ENCODE results near the gene POMP. TPM values are rescaled to one million over a fixed set of nuclear protein-coding genes. Genes with fewer than 3 reads are reported as not detected.
A peak's percentile ranks its signal among the peaks of the same experiment; 100 is the strongest.

Gene POMP
- total and polyA plus RNA-seq, 12 donors: 69.1 to 134 (median 101) TPM

- intact Hi-C loops (cut with DNase I): no loop called here
- ATAC-seq (peak in 3 of 8 donors; percentile 33 to 55 (median 53)), DNase-seq (no peak)
- H3K9me3 ChIP-seq: peaks cover 0 to 3% (median 0%) of the 10 kb centered on the region in 11 donors
- H3K4me3 ChIP-seq: no peak overlapping the region
- H3K27ac ChIP-seq: peak overlapping the region in 1 of 10 donors; percentile 42
- no peaks in the 10 kb centered on the region for H3K36me3 ChIP-seq
- TF ChIP-seq, protein P1, sequence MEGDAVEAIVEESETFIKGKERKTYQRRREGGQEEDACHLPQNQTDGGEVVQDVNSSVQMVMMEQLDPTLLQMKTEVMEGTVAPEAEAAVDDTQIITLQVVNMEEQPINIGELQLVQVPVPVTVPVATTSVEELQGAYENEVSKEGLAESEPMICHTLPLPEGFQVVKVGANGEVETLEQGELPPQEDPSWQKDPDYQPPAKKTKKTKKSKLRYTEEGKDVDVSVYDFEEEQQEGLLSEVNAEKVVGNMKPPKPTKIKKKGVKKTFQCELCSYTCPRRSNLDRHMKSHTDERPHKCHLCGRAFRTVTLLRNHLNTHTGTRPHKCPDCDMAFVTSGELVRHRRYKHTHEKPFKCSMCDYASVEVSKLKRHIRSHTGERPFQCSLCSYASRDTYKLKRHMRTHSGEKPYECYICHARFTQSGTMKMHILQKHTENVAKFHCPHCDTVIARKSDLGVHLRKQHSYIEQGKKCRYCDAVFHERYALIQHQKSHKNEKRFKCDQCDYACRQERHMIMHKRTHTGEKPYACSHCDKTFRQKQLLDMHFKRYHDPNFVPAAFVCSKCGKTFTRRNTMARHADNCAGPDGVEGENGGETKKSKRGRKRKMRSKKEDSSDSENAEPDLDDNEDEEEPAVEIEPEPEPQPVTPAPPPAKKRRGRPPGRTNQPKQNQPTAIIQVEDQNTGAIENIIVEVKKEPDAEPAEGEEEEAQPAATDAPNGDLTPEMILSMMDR (IDR thresholded peaks at IDR 0.05): no peak
- peaks cover 0 to 22% (median 0%) of the 10 kb centered on the region in 9 donors for H3K4me1 ChIP-seq
- 53 to 58% methylated on average over 7 of the region's 7 CpGs for WGBS, 2 donors
- H3K27me3 ChIP-seq: peaks cover 0 to 4% (median 0%) of the 10 kb centered on the region in 7 donors
Observed at GRCh38 chr13:28611654-28612131, 47.2 kb upstream of the POMP start.

DNA sequence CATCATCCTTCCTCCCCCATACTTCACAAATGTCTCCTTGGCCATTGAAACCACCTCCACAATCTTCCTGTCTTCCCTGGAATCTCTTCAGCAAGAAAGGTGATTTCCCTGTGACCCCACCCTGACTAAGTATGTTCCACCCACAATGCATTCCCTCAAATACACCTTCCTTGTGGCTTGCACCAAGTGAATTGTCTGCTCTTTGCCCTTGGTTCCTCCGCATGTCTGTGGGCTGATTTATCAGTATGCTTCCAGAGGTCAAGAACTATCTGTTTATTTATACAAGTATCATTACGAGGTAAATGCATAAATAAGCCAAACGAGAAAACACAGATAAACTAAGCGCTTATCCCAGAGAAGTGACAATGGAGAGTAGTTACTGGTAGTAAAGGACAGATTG is 45.4 kb upstream of the POMP start:
- H3K36me3 ChIP-seq: no peaks in the 10 kb centered on the region
- H3K4me3 ChIP-seq: no peak overlapping the region
- ATAC-seq (no peak), DNase-seq (no peak)
- intact Hi-C loops (cut with DNase I): no loop called here
- H3K27me3 ChIP-seq: peaks cover 0 to 4% (median 0%) of the 10 kb centered on the region in 7 donors
- no peak overlapping the region for H3K27ac ChIP-seq
- peaks cover 0 to 3% (median 0%) of the 10 kb centered on the region in 11 donors for H3K9me3 ChIP-seq
- WGBS, 2 donors: 84 to 86% methylated on average over 4 of the region's 4 CpGs
- peaks cover 0 to 22% (median 0%) of the 10 kb centered on the region in 9 donors for H3K4me1 ChIP-seq
- TF ChIP-seq, protein P1 (IDR thresholded peaks at IDR 0.05): no peak

DNA sequence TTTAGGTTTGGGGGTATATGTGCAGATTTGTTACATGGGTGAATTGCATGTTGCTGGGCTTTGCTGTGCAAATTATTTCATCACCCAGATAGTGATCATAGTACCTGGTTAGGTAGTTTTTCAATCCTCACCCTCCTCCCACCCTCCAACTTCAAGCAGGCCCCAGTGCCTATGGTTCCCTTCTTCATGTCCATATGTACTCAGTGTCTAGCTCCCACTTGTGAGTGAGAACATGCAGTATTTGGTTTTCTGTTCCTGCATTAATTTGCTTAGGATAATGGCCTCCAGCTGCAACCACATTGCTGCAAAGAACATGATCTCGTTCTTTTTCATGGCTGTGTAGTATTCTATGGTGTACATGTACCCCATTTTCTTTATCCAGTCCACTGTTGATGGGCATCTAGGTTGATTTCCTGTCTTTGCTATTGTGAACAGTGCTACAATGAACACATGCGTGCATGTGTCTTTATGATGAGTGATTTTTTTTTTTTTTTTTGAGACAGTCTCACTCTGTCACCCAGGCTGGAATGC is 42.9 kb upstream of the POMP start:
- no peaks in the 10 kb centered on the region for H3K36me3 ChIP-seq
- DNase-seq (no peak), ATAC-seq (no peak)
- no peak overlapping the region for H3K27ac ChIP-seq
- 96 to 100% methylated on average over 2 of the region's 2 CpGs for WGBS, 2 donors
- no peak overlapping the region for H3K4me3 ChIP-seq
- peaks cover 0 to 3% (median 0%) of the 10 kb centered on the region in 11 donors for H3K9me3 ChIP-seq
- TF ChIP-seq, protein P1 (IDR thresholded peaks at IDR 0.05): no peak
- intact Hi-C loops (cut with DNase I): no loop called here
- peaks cover 0 to 15% (median 0%) of the 10 kb centered on the region in 9 donors for H3K4me1 ChIP-seq
- peaks cover 0 to 4% (median 0%) of the 10 kb centered on the region in 7 donors for H3K27me3 ChIP-seq

DNA sequence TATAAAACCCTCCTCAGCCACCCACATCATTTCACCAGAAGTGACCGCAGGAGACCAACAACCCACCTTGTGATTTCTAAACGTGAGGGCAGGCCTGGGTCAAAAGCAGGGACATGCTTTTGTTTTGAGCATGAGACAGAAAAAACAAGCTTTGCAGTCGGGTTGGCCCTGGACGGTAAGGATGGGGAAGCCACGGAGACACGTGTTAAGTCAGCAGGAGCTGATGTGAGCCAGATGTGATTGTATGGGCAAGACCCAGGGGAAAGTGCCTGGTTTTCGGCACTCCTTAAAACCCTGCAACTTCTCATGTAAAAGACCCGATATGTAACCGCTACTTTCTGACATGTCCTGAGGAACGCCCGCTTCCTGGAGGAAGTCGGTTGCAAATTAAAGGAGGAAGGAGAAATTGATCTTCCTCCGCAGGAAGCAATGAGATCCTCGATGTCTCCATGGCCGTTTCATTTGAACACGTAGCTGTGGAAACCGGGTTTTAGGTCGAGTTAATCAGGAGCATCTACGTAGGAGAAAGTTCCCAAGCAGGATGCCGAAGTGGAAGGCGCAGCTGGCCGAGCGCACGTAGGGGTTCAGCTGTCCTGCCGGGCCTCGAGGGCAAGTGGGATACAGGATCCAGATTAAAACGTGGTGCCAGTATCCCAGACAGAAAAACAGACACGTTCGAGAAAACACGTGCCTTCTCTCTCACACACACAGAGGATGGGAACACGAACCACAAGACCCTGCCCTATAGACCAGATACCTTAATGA is 40.5 kb upstream of the POMP start:
- peak overlapping the region in 5 of 10 donors; percentile 2 to 45 (median 26) for H3K4me3 ChIP-seq
- no peak for DNase-seq
- intact Hi-C loops (cut with DNase I): no loop called here
- peak in 3 of 8 donors; percentile 18 to 36 (median 28) for ATAC-seq
- TF ChIP-seq, protein P1 (IDR thresholded peaks at IDR 0.05): no peak
- H3K4me1 ChIP-seq: peaks cover 0 to 23% (median 0%) of the 10 kb centered on the region in 9 donors
- H3K9me3 ChIP-seq: peaks cover 0 to 3% (median 0%) of the 10 kb centered on the region in 11 donors
- no peak overlapping the region for H3K27ac ChIP-seq
- 52 to 58% methylated on average over 31 of the region's 31 CpGs for WGBS, 2 donors
- H3K36me3 ChIP-seq: no peaks in the 10 kb centered on the region
- H3K27me3 ChIP-seq: peaks cover 0 to 4% (median 0%) of the 10 kb centered on the region in 7 donors

Data from heart right ventricle (tissue), 16 donors.